NB4 (cell line): ENCODE measurements around the gene SLC12A4.

Experiments
- POLR2A ChIP-seq: IDR thresholded peaks from 2 replicates; pipeline ENCODE4 v1.6.1; 2011; ENCODE audit warnings: mild to moderate bottlenecking; ENCODE audit not compliant: insufficient read length; ENCODE audit errors: extremely low read depth
- TF ChIP-seq, protein P1 (sequence below): IDR thresholded peaks from one replicate; pipeline ENCODE4 v1.5.1; 2012; ENCODE audit warnings: low read depth, low read length

DNA sequence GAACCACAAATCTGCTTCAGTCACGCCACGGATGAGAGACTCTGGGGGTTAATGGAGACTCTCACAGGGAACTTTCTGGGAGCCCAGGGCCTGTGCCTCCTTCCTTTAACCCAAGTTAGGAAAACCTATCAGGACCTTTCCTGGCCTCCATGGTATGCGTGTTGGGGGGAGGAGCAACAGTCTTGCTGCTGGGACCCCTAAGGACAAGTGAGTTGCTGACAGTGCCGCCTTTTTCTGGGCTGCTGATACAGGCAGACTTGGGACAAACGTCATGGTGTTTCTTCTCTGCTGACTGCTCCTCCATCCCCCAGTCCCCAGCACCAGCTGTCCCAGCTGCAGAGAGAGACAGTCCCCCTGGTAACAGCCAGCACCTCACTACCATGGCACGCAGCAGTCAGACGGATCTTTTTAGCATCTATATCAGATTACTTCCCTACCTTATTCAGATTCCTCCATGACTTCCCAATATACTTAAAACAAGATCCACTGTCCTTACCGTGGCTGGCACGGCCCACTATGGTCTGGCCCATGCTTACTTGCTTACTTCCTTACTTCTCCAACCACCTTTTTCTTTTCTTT, 40.8 kb upstream of the SLC12A4 start:
- TF ChIP-seq, protein P1, sequence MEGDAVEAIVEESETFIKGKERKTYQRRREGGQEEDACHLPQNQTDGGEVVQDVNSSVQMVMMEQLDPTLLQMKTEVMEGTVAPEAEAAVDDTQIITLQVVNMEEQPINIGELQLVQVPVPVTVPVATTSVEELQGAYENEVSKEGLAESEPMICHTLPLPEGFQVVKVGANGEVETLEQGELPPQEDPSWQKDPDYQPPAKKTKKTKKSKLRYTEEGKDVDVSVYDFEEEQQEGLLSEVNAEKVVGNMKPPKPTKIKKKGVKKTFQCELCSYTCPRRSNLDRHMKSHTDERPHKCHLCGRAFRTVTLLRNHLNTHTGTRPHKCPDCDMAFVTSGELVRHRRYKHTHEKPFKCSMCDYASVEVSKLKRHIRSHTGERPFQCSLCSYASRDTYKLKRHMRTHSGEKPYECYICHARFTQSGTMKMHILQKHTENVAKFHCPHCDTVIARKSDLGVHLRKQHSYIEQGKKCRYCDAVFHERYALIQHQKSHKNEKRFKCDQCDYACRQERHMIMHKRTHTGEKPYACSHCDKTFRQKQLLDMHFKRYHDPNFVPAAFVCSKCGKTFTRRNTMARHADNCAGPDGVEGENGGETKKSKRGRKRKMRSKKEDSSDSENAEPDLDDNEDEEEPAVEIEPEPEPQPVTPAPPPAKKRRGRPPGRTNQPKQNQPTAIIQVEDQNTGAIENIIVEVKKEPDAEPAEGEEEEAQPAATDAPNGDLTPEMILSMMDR: no peak
- no peak for TF ChIP-seq POLR2A
